Activated naive CD4-positive, alpha-beta T cell (primary cell): ENCODE results near the gene PRKCI.
"Not testable (repeated sequence)": the region's sequence is repeated elsewhere in the genome, so short reads cannot be mapped to it uniquely, and the experiment has no call there.

Source experiments
- DNase-seq, 4 experiments: peaks; one replicate each; lab custom pipeline; 2025; lab: John Stamatoyannopoulos, UW

The PRKCI gene

DNA sequence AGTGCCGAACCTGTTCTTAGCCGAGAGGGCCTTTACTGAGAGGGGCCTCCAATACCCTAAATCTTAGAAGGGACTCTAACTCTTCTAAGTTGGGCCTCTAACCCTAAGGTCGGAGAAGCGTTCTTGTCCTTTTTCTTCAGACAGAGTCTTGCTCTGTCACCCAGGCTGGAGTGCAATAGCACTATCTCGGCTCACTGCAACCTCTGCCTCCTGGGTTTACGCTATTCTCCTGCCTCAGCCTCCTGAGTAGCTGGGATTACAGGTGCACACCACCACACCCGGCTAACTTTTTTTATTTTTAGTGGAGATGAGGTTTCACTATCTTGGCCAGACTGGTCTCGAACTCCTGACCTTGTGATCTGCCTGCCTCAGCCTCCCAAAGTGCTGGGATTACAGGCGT is 120.0 kb downstream of the PRKCI start:
- not testable (repeated sequence) for DNase-seq

DNA sequence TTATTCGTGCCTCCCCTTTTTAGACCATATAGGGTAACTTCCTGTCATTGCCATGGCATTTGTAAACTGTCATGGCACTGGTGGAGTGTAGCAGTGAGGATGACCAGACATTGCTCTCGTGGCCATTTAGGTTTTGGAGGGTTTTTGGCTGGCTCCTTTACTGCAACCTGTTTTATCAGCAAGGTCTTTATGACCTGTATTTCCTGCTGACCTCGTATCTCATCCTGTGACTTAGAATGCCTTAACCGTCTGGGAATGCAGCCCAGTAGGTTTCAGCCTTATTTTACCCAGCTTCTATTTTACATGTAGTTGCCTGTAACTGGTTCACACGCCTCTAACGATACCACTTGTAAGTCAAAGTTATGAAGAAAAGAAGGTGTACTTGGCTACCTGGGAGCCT is 121.6 kb downstream of the PRKCI start:
- DNase-seq: not testable (repeated sequence)

DNA sequence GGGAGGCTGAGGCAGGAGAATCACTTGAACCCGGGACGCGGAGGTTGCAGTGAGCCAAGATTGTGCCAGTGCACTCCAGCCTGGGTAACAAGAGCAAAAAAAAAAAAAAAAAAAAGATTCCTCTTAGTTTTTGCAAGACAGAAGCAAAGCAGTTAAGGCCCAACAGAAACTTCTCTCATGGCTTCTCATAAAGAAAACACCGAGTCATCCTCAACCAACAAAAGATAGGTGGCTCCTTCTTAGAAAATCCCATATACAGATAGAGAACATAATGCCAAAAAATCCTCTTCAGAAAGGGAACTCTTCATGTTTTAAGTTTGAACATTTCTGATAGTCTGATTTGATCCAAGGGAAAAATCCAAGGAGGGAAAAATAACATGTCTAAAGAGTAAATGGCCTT is 122.7 kb downstream of the PRKCI start:
- no peak for DNase-seq

DNA sequence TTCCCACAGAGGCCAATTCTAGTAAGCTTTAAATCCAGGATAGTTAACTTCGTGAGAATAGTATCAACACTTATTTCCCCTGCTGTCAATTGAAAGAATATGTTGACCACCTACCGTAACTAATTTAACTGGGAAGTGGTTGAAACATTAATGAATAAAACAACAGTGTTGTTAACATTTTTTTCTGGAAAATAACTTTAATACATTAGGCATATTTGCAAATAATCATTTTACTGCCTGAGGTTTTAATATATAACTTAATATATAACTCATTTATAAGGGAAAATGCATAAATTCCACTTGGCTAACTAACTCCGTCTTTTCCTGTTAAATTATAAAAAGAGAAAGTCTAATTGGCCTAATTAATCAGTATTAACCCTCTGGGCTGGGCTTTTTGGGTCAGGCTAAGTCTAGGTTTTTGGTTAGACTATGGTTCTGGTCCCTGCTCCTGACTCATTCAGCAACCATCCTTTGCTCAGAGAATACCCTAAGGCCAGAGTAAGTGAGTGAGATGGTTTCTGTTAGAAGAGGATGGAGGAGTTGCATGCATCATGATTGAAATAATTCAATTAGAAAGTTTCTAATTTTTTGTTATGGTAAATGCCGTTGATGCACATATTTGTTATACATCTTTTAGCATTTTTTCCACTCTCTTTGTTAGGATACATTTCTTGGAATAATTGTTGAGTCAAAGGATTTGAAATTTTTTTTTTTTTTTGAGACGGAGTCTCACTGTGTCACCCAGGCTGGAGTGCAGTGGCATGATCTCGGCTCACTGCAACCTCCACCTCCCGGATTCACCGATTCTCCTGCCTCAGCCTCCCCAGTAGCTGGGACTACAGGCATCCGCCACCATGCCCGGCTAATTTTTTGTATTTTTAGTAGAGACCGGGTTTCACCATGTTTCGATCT is 124.5 kb downstream of the PRKCI start:
- DNase-seq: no peak

DNA sequence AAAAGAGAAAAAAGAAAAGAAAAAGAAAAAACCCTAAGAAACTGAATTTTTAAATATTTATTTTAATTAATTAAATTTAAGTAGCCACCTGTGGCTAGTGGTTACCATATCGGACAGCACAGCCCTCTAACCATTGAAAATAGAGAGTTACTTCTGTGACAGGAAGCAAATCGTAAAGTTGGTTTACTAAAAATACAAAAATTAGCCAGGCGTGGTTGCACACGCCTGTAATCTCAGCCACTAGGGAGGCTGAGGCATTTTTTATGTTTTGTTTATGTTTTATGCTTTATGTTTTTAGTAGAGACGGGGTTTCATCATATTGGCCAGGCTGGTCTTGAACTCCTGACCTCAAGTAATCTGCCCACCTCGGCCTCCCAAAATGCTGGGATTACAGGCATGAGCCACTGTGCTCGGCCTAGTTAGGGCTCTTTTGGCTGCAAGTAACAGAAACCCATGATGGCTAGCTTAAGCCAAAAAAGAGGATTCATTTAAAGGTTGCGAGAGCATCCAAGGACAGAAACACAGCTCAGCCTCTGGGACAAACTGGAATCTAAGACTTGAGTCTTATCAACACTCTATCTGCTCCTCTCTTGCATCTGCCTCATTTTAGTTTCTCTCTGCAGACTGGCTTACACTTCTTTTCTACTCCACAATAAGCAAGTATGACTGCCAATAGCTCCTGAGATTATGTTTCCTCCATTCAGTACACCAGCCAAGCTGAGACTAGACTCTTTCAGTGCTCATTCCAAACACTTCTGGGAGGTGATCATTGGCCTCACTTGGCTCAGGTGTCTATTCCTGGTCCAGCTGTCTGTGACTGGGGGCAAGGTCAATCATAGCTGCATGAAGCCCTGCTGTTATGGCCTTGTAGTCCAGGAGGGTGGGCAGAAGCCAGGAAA is 128.5 kb downstream of the PRKCI start:
- no peak for DNase-seq

DNA sequence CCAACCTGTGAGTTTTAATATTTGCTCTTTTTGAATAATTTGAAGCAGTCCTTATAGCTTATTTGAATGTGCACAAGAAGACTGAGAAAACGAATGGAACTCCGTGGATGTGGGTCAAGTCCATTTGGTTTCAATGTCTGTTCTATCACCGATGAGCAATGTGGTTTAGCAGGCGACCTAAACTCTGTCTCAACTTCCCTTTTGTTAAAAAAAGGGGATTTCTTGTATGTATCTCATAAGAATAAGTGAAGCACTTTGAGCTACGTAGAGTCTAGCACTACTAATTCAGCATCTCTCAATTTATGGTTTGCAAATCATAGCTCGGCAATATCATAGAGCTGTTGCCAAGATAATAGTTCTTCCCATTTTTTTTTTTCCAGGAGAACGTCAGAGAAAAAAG is 130.7 kb downstream of the PRKCI start:
- DNase-seq: no peak

DNA sequence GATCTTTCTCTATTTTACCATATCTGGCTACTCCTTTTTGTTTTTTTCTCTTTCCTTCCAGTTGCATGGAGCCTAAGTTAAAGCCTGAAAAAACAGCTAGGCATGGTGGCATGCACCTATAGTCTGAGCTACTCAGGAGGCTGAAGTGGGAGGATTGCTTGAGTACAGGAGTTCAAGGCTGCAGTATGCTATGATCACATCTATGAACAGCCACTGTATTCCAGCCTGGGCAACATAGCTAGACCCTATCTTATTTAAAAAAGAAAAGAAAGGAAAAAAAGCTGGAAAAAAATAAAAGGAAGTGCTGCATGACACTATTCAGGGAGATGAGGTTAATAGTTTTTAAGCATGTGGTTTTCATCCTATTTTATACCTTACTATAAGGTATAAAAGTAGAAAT is 131.3 kb downstream of the PRKCI start:
- DNase-seq: no peak

DNA sequence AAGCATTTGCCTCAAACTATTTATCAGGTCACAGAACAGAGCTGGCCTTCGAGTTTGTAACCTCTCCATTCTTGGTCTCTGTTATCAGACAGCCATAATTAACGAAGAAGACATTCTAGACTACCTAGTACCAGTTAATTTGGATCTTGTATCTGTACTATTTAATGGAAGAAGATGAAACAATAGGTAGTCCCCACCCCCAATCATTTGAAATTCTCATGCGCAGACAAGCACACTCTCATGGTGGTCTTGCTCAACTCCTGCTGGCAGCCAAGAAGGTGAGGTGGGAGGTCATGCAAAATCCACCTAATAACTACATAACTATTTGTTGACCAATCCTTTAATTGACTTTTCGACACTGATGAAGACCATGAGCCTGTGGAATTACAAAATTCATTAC is 132.5 kb downstream of the PRKCI start:
- no peak for DNase-seq
